ENCODE data around the gene IRF9.
"Not testable (repeated sequence)": the region's sequence is repeated elsewhere in the genome, so short reads cannot be mapped to it uniquely, and the experiment has no call there.

Gene IRF9

DNA sequence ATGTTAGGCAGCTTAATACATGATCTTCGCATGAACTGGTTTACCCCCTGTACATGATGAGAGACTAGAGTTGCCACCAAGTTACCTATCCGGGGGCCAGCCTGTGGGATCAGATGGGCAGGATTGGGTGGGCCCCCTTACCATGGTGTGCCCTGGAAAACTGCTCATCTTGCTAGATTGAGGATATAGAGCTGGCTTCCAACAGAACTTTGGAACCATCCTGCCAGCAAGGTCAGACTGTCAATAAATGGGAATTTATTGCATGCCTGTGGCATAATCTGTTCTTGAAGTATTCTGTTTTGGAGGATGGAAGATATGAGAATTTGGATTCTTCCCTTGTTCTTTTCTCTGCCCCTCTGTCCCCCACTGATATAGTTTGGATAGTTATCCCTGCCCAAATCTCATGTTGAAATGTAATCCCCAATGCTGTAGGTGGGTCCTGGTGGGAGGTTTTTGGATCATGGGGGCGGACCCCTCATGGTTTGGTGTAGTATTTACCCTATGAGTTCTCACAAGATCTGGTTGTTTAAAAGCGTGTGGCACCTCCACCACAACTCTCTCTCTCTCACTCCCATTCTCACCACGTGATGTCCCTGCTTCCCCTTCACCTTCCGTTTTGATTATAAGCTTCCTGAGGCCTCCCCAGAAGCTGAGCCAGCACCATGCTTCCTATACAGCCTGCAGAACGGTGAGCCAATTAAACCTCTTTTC lies 37.9 kb downstream of the IRF9 start:
- in situ Hi-C loops (cut with HindIII; ENCODE audit: low sequenced_read_pairs): no loop called here

DNA sequence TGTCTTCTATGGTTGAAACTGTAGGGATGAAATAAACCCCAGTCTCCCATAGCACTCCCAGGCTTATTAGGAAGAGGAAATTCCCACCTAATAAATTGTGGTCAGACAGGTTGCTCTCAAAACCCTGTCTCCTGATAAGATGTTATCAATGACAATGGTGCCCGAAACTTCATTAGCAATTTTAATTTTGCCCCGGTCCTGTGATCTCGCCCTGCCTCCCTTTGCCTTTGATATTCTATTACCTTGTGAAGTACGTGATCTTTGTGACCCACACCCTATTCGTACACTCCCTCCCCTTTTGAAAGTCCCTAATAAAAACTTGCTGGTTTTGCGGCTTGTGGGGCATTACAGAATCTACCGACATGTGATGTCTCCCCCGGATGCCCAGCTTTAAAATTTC lies 41.5 kb downstream of the IRF9 start:
- in situ Hi-C loops (cut with HindIII; ENCODE audit: low sequenced_read_pairs); H3K4me3 ChIP-seq (ENCODE audit: low read depth, low read length); DNase-seq (ENCODE audit: low read depth, low spot score): not testable (repeated sequence)

More for the DNA sequence above, 37.9 kb downstream of the IRF9 start:
- TF ChIP-seq, protein P1, sequence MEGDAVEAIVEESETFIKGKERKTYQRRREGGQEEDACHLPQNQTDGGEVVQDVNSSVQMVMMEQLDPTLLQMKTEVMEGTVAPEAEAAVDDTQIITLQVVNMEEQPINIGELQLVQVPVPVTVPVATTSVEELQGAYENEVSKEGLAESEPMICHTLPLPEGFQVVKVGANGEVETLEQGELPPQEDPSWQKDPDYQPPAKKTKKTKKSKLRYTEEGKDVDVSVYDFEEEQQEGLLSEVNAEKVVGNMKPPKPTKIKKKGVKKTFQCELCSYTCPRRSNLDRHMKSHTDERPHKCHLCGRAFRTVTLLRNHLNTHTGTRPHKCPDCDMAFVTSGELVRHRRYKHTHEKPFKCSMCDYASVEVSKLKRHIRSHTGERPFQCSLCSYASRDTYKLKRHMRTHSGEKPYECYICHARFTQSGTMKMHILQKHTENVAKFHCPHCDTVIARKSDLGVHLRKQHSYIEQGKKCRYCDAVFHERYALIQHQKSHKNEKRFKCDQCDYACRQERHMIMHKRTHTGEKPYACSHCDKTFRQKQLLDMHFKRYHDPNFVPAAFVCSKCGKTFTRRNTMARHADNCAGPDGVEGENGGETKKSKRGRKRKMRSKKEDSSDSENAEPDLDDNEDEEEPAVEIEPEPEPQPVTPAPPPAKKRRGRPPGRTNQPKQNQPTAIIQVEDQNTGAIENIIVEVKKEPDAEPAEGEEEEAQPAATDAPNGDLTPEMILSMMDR (IDR thresholded peaks at IDR 0.05; ENCODE audit: low read depth, low read length): no peak
- H3K4me3 ChIP-seq (ENCODE audit: low read depth, low read length): no peak overlapping the region
- no peak for DNase-seq (ENCODE audit: low read depth, low spot score)

DNA sequence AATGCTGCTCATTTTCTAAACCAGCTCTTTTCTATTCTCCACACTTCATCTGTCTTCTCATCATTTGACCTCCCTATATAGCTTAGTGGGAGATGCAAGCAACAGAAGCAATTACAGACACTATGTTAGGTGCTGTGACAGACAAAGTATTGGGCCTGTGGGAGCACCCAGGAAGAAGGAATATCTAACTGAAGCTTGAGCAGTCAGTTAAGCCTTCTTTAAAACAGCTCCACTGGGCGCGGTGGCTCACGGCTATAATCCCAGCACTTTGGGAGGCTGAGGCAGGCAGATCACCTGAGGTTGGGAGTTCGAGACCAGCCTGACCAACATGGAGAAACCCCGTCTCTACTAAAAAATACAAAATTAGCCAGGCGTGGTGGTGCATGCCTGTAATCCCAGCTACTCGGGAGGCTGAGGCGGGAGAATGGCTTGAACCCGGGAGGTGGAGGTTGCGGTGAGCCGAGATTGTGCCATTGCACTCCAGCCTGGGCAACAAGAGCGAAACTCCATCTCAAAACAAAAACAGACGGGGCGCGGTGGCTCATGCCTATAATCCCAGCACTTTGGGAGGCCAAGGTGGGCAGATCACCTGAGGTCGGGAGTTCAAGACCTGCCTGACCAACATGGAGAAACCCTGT lies 42.3 kb downstream of the IRF9 start:
- DNase-seq (ENCODE audit: low read depth, low spot score); H3K4me3 ChIP-seq (ENCODE audit: low read depth, low read length); in situ Hi-C loops (cut with HindIII; ENCODE audit: low sequenced_read_pairs): not testable (repeated sequence)

DNA sequence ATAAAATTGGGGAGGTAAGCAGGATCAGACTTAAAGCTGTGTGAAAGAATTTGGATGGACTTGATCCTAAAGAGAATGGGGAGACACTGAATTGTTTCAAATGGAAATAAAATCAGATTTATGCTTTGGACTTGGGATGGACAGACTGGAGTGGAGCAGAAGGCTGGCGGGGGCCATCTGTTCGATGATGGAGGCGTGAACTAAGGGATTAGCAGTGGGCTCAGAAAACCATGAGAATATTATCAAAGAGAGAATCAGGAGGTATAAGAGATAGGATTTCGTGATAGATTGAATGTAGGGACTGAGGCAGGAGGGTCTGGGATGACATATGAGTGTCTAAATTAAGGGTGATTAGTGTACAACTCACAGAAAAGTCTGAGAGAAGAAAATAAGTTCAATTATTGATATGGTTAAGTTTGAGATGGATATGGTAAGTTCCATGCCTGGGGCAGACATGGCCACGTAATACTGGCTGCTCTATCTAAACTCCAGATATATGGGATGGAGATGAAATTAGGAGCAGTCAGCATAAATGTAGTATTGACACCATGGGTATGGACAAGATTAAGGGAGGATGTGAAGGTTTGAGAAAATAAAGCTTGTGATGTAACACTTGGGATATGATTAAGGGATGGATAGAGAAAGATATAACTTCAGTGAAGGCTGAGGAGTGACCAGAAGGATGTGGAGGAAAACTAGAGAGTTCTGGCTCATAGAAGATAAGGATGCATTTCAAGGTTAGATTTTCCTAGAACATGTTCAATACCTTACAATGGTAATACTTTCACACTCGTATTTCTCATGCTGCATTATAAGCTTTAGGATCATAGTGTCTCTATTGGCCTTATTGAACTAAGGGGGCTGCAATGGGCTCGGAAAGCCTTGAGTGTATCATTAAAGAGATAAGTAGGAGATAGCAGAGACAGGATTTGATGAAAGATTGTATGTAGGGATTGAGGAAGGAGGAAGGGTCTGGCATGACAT lies 43.4 kb downstream of the IRF9 start:
- no peak for DNase-seq (ENCODE audit: low read depth, low spot score)
- H3K4me3 ChIP-seq (ENCODE audit: low read depth, low read length): no peak overlapping the region
- TF ChIP-seq, protein P1 (IDR thresholded peaks at IDR 0.05; ENCODE audit: low read depth, low read length): no peak
- in situ Hi-C loops (cut with HindIII; ENCODE audit: low sequenced_read_pairs): no loop called here

DNA sequence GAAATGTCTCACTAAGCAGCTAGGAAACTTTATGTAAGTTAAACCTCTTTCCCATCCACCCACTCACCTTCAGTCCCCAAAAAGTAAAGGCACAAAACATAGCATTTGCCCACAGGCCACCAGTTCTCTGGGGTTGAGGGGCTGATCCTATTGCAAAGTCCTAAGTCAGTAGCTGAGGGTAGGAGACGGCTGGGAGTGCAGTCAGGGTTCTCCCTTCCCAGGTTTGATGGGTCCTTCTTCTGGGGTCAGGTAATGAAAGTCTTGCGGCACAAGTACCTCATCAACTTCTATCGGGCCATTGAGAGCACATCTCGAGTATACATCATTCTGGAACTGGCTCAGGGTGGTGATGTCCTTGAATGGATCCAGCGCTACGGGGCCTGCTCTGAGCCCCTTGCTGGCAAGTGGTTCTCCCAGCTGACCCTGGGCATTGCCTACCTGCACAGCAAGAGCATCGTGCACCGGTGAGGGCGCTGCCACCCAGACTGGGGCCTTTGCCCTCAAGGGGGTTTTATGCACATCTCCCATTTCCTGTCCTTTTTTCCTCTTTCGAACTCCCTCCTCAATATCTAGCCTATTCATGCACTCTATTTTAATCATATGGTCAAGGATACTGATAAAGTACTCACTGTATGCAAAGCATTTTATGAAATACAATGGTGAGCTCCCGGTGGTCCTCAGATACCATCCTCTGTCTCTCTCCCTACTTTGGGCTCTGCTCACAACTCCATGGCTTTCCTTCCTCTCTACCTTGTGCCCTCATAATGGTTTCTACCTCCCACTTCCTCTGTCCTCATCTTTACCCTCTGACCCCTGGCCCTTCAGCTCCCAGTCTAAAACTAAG lies 45.4 kb downstream of the IRF9 start:
- H3K4me3 ChIP-seq (ENCODE audit: low read depth, low read length): no peak overlapping the region
- in situ Hi-C loops (cut with HindIII; ENCODE audit: low sequenced_read_pairs): no loop called here
- no peak for DNase-seq (ENCODE audit: low read depth, low spot score)
- TF ChIP-seq, protein P1 (IDR thresholded peaks at IDR 0.05; ENCODE audit: low read depth, low read length): no peak

DNA sequence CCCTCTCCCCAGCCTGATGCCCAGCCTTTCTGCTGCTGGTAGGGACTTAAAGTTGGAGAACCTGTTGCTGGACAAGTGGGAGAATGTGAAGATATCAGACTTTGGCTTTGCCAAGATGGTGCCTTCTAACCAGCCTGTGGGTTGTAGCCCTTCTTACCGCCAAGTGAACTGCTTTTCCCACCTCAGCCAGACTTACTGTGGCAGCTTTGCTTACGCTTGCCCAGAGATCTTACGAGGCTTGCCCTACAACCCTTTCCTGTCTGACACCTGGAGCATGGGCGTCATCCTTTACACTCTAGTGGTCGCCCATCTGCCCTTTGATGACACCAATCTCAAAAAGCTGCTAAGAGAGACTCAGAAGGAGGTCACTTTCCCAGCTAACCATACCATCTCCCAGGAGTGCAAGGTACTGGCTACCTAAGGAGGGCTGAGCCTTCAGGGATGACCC lies 46.1 kb downstream of the IRF9 start:
- no peak overlapping the region for H3K4me3 ChIP-seq (ENCODE audit: low read depth, low read length)
- in situ Hi-C loops (cut with HindIII; ENCODE audit: low sequenced_read_pairs): no loop called here
- TF ChIP-seq, protein P1 (IDR thresholded peaks at IDR 0.05; ENCODE audit: low read depth, low read length): no peak
- DNase-seq (ENCODE audit: low read depth, low spot score): no peak

DNA sequence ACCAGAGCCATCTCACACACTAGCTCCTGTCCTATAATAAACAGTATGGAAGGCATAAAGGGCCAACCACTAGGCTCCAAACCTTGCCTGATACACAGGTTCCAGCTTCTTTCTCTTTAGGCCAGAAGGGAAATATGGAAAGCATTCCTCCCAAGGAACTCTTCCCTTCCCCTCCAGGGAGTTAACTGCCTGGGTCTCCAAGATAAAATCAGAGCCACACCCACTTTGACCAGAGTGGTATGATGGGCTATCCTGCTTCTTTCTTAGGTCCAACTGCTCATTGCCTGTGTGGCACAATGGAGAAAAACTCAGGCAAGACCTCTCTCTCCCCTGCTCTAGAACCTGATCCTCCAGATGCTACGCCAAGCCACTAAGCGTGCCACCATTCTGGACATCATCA lies 46.6 kb downstream of the IRF9 start:
- DNase-seq (ENCODE audit: low read depth, low spot score): no peak
- in situ Hi-C loops (cut with HindIII; ENCODE audit: low sequenced_read_pairs): no loop called here
- TF ChIP-seq, protein P1 (IDR thresholded peaks at IDR 0.05; ENCODE audit: low read depth, low read length): no peak
- H3K4me3 ChIP-seq (ENCODE audit: low read depth, low read length): no peak overlapping the region

Measured in astrocyte of the spinal cord (primary cell).